Stimulated activated CD4-positive, alpha-beta T cell treated with anti-CD3 and anti-CD28 coated beads, Interleukin-15, amount 100 ng/mL, for 24 hours (primary cell): Measurements from ENCODE around the gene DLST.

Experiments used
- DNase-seq: peaks from one replicate; pipeline ENCODE4 v3.0.0-alpha.2; 2020

The DLST gene

DNA sequence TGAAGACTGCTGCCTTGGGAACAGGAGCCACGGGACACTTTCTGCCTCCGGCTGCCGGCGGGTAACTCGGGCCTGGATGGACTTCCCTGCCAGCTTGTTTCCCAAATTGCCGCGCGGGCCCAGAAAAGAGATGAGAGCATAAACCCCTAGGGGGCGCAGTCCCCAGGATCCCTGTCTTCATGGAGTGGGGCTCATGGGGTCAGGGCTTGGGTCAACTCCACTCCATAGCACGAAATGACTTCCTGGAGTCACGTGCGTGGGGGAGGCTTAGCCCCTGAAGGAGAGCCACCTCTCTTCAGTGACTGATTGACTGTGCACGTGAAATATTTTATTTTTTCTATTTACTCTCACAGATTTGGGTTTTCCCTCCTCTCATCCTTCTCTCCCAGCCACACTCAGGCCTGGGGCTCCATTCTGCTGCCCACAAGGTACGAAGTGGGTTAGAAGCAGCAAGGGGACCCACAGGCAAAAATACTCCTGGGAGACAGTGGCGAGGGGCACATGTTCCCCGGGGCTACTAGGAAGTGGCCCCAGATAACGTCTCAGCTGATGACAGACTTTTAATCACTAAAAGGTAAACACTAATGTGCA, 63.6 kb downstream of the DLST start:
- DNase-seq = peak; percentile 49

DNA sequence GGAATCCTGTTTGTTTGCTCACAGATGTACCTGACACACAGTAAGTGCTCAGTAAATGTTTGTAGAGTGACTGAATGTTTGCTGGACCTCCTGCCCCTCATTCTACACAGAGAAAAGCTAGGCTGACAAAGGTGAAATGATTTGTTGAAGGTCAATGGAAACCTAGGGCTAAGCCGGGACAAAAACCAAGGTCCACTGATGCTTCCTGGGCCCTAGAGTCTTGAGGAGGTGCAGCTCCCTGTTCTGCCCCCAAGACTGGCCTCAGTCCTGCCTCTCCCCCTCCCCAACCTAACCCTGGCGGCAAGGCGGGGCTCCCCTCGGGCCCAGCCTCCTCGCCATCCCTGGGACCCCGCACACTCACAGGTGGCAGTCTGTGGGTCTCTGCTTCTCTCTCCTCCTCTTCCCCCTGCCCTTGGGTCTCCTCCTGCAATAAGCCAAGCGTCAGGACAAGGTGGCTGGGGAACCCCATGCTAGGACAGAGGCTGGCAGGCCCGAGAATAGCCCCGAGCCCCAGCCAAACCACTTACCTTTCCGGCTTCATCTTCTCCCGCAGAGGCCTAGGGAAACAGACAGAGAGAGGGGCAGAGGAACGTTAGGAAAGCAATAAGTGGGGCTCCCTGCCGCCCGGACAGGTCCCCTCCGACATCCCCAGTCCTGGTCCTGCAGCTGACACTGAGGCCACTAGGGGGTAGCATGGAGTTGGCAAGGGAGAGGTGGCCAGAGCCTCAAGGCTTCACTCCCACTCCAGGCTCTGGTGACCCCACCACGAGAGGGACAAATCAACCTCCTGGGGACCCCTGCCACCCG, 64.3 kb downstream of the DLST start:
- peak; percentile 83 for DNase-seq

DNA sequence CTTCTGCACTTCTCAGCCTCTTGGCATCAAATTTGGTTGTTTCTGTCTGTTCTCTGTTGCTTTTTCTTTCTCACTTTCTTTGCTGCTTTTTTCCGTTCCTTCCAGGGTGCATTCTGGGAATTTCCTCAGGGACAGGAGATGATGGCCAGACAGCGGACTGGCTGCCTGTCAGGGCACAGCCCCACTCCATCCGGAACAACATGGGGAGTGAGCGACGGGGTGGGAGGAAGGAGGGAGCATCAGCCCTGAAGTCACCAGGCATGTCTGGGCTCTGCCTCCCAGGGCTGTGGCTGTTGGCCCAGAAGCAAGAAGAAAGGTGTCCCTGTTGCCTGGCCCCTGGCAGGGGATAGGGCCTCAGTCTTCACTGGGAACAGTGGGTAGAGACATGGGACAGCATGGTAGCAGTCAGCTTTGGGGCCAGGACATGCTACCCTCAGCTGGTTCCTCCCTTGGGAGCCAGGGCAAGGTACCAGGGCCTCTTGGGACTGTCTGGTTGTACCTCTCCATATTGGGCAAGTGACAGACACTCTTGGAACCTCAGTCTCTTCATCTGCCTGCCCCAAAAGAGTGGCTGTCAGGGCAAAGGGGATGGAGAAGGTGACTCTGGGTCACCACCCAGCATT, 65.1 kb downstream of the DLST start:
- DNase-seq = no peak

DNA sequence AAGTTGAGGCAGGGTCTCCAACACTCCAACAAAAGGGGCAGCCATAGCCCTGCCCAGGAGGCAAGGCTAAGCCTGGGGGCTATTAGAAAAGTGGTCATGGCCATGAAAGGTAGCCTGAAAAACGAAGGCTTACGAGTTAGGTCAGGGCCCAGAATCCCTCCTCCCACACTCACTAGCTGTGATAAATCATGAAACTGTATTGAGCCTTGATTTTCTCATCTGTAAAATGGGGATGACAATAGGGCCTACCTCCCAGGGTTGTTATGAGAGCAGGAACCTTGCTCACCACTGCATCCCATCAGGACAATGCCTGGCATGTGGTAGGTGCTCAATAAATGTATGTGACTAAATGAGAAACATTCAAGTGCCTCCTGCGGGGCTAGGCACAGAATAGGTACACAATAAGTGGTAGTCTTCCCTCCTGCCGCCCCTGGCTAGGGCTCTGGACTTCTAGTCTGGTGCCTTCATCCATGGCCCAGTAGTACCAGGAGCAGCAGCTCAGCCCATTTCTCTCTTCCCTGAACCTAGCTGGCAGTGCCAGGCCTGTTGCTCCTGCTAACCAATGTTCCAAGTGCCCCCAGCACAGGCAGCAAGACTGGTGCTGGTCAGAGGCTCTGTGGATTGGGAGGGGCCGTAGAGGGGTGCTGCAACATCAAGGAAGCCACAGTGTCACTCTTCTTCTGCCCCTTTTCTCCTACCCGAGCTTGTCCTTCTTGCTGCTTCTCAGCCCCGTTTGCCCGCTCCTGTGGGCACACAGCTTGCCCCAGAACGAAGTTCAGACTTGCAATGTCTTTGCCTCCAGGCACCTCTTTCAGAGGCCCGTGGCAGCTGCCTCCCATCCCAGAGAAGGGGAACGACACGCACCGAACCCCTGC, 65.9 kb downstream of the DLST start:
- DNase-seq = no peak

DNA sequence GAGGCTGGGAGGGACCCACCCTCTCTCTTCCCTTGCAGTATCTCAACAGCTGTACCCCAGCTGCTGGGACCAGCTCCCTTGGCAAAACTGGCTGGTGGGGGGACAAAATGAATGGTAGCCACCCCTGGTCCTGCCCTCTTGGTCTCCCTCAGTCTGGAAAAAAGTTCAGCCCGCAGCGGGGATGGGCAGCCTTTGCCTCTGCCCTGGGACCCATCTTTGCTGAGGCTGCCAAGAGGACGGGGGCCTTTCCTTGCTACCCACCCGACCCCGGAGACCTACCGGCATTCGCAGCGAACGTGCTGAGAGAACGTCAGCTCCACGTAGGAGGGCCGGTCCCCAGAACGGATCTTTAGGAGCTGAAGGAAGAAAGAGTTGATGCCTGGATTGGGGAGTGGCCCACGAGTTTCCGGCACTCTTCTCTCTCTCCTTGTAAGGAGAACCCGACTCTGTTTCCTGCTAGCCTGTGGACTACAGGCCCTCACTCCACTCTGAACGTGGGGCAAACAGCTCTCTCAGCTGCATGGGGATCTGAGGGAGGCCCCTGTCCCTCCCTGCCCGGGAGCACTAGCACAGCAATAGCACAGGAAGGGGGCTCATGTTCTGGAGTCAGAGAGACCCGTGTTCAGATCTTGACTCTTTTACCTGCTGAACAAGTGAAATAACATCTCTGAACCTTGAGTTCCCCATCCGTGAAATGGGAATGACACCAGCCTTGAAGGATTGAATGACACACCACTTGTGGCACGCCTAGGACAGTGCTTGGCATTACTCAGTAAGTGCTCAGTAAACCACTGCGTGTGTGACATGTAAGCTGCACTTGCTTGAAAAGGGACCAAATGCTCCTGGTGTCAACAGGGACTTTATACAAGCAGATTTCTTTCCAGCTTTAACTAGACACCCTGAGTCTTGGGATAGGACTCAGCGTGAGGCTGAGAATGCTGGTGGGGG, 66.8 kb downstream of the DLST start:
- no peak for DNase-seq

DNA sequence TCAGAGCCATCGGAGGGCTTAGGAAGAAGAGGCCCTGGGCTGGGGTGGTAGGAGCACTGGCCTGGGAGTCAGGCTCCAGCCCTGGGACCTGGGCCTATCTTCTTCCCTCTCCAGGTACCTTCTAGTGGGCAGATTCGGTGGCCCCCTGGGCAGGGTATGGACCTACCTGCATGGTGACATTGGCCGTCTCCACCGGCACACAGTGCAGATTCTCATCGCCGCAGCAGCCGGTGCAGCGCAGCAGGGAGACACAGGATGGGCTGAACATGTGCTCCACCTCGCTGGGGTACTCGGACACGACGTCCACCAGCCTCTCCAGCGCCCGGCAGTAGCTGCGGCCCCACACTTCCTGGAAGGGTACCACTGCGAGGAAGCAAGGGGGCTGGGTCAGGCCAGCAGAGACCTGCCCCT, 67.5 kb downstream of the DLST start:
- no peak for DNase-seq

DNA sequence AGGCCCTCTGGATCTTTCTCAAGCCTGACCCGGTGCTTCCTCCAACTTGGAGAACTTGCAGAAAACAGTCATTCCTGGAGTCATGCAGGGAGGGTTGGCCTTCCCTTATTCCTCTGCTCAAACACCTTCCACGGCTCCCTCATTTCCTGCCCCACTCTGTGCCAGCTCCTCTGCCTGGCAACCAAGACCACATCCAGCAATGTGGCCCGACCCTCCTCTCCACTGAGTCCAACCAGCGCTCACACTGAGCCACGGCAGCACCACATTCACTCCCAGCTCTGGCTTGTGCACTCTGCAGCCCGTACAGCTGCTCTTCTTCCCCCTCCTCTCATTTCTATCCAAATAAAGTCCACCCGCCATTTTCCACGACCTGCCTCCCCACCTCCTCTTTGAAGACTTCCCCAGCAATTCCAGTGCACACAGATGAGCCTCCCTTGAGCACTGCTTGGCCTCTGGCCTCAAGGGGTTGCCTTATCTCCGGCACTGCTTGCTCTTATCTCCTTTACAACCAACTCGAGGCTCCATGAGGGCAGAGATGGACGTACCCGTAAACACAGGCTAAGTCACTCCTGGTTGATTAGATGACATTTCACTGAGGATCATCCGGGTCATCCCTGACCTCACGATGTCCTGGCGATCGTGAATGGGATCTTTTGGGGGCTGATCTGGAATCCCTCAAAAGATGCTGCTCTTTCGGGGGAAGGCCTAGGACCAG, 68.3 kb downstream of the DLST start:
- DNase-seq = no peak

DNA sequence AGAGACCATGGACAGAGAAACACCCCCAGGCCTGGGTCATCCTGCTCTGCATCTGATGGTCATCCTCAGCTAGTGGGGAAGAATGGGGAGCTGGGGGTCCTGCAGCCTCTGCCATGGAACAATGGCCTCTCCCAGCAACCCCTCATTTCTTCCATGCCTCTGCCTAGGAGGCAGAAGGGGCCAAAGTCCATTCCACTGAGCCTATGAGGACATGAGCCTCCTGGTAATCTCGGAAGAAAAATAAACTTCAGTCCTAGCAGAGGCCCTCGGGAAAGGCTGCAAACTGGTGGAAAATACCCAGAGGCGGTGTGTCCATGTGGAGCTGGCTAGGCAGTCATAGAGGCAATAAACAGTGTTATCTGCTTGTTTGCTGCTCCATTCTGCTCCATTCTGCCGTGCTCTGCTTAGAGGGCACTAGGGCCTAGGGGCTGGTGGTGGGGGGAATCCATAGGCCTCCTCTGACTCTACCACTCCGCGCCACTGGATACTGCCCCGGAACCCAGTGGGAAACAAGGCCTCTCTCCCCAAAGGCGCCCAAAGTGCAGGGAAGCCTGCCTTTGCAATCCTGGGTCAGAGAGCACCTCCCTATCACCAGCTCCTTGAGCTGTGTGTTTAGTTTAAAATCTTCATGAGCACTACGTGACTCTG, 69.2 kb downstream of the DLST start:
- DNase-seq = no peak

DNA sequence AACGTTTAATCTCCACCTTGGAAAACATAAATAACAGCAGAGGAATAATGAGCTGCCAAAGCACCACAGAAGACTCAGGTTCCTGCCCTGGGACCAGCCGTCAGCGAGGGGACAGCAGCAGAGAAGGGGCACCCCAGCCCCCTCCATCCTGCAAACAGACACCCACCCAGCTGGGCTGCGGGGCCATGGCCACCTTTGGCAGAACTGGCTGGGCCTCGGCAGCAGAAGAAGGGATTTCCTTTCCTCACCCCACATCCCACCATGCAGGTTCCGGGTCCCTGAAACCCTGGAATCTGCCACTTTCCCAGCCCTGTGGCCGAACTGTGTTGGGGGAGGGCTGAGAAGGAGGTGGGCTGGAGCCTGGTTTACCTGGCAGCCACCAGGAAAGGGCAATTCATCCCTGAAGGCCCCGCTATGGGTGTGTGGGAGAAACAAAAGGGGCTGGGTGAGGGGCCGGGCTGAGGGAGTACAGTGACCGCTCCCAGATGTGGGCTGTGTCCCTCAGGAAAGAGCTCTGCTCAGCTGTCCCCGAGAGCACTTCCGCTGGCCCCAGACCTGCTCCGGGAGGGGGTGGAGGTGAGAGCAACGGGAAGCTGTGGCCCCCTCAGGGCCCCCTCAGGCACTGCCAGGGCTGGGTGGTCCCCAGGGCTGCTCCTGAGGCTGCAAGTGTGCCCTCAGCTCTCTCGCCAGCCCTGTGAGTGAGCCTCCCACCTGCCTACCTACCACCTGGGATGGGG, 69.9 kb downstream of the DLST start:
- DNase-seq = no peak

DNA sequence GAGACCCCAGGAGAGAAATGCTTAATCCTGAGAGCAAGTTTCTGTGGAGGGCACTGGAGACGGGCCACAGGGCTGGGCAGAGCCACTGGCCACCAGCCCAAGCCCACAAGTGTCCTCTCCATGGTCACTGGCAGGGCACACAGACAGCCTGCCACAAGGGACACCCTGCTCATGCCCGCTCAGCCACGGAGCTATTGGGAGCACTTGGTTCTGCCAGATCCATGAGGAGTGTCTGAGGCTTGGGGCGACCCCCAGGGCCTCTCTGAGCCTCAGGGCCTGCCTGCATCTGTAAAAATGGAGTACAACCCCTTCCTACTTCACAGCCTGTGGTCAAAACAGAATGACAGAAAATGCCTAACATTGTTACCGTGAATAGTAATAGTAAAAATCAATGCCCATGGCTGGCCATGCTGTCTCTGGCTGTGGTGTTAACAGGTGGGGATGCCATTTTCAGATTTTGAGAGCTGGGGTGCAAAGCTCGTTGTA, 70.5 kb downstream of the DLST start:
- no peak for DNase-seq

DNA sequence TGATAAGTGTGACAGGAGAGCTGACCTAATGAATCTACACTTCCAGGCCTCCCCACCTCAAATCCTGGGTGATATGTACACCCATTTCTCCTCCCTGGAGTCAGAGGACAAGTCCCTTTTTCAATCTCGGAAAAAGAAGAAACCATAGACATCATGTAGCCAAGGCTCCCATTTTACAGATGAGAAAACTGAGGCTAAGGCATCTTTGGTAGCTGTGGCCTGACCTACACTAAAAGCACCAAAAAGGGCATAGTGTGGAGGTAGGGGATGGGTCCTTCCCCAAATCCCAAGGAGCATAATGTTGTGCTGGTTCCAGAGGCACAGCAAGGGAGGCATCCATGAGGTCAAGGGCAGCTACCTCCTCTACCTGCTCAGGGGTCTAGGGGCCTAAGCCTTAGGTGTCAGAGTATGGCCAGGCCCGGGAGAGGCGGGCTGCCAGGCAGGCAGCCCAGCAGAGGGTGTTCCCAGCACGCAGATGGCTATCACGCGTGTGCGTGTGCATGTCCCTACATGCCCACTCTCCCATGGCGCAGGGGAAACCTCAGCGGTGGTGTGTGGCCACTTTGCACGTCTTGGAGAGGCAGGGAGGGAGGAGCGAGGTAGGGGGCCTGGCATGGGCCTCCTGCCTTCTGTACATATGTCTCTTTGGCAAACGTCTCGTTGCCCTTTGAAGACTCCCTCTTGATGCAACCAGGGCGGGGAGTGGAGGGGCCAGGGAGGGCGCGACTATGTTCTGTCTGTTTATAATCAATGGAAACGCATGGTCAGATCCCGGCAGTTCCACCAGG, 71.2 kb downstream of the DLST start:
- DNase-seq = no peak
